GM06990 (cell line): Measurements from ENCODE around the gene SORCS1.

Experiments
- DNase-seq: peaks from one replicate; pipeline ENCODE4 v3.0.0-alpha.2; 2011; ENCODE audit not compliant: insufficient read length; ENCODE audit errors: extremely low read depth
- H3K27me3 ChIP-seq: replicated peaks from 2 replicates; pipeline ENCODE4 v1.6.0; 2011; ENCODE audit warnings: low read length; ENCODE audit not compliant: control insufficient read depth, insufficient read depth
- H3K36me3 ChIP-seq: 2 replicates; pipeline ENCODE4 v1.5.1; 2011; ENCODE audit warnings: low read length; ENCODE audit not compliant: control insufficient read depth, insufficient read depth
- H3K4me3 ChIP-seq: replicated peaks from 2 replicates; pipeline ENCODE4 v1.5.1; 2011; ENCODE audit warnings: low read depth, mild to moderate bottlenecking, control low read depth, low read length
- CTCF ChIP-seq: IDR thresholded peaks from 2 replicates; pipeline ENCODE4 v1.5.1; 2011; ENCODE audit warnings: low read length, control low read depth, mild to moderate bottlenecking, inconsistent platforms; ENCODE audit not compliant: insufficient read depth, poor library complexity, severe bottlenecking

Gene SORCS1

GRCh38 chr10:107091126-107091525 lies 73.4 kb downstream of the SORCS1 start:
- no peak for DNase-seq
- TF ChIP-seq CTCF, result no peak
- no peaks in the 10 kb centered on the region for H3K27me3 ChIP-seq
- no peak overlapping the region for H3K4me3 ChIP-seq
- H3K36me3 ChIP-seq, result no peaks in the 10 kb centered on the region

DNA sequence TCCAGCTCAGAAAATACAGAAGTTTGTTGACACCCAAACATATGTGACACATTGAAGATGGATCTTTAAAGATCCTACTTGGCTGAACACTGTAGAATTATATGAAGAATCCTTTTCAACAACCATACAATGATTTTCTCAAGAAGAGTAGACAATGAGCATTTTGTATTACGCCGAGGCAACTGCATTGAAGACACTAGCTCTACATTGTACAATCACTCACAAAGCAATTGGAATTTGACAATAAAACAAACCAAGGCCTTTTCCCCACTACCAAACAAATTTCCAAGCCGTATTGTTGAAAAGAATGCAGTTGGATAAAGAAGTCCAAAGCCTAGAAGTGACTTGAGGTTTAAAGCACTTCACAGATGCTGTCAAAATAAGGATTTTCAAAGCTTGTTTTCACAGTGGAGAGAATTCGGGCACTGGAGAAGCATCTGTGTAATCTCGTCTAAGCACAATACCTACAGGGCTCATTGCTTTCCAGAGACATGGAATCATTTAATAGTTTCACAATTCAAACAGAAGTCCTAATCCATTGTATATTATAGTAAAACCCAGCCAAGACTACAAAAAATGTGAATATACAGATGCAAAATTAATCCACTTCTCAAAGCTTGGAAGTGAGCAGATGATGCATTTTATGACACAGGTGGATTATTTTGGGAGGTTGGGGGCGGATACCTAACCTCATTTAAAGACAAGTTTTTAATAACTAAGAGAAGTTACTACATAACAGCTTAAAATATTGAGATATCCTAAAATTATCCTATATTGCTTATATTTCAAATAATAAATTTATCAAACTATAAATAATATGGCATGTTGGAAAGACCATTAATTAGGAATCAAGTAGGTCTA lies 78.6 kb downstream of the SORCS1 start:
- DNase-seq, result no peak
- Histone ChIP-seq H3K36me3 (no peaks in the 10 kb centered on the region), H3K27me3 (no peaks in the 10 kb centered on the region), H3K4me3 (no peak overlapping the region)
- TF ChIP-seq CTCF, result no peak

GRCh38 chr10:107083388-107084009 lies 81.0 kb downstream of the SORCS1 start:
- H3K36me3 ChIP-seq, result no peaks in the 10 kb centered on the region
- no peak overlapping the region for H3K4me3 ChIP-seq
- TF ChIP-seq CTCF, result no peak
- H3K27me3 ChIP-seq, result no peaks in the 10 kb centered on the region
- no peak for DNase-seq

DNA sequence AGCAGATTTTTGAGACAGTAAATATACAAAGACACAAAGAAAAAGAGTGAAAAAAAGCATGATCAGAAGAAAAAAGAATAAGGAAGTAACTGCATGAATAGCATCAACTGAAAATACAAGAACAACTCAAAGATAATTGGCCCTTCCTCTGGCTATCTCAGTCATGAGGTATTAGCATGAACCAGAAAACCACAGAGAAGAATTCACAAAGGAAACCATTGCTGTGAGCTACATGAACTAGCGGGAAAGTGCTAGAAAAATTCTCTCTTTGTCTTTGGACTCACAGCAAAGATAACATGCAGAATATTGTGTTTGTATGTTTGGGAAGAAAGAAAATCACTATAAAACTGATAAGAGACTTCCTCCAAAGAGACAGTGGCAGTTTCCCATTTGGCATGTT lies 82.9 kb downstream of the SORCS1 start:
- Histone ChIP-seq H3K36me3 (no peaks in the 10 kb centered on the region), H3K27me3 (no peaks in the 10 kb centered on the region), H3K4me3 (no peak overlapping the region)
- TF ChIP-seq CTCF, result no peak
- no peak for DNase-seq

- Histone ChIP-seq H3K4me3 (no peak overlapping the region), H3K27me3 (no peaks in the 10 kb centered on the region), H3K36me3 (no peaks in the 10 kb centered on the region)
- no peak for TF ChIP-seq CTCF
- no peak for DNase-seq
Observed at GRCh38 chr10:107075117-107075516, 89.4 kb downstream of the SORCS1 start.

DNA sequence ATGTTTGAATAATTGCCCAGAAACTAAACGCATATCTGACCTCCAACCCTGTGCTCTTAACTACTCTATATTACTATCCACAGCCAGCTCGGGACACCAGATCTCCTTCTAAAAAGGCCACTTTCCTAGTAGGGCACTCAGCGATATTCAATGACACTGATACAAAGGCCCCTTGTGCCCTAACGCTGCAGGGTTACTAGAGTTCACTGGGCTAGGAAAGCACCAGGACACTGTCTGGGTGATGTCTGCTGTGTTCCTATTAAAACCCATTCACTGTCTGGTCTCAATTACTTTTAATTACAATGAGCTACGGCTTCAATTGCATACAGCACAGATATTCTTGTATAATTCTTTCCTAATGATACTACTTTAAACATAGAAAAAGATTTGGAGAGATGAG lies 91.7 kb downstream of the SORCS1 start:
- no peak for TF ChIP-seq CTCF

More for the DNA sequence above, 91.7 kb downstream of the SORCS1 start:
- Histone ChIP-seq H3K27me3 (no peaks in the 10 kb centered on the region), H3K36me3 (no peaks in the 10 kb centered on the region), H3K4me3 (no peak overlapping the region)
- no peak for DNase-seq
